Measurements from ENCODE around the gene ZNF35. TPM values are rescaled to one million over a fixed set of nuclear protein-coding genes. Genes with fewer than 3 reads are reported as not detected.

The ZNF35 gene
- total RNA-seq, 1 donor from 2014 or later: 29.8 TPM

DNA sequence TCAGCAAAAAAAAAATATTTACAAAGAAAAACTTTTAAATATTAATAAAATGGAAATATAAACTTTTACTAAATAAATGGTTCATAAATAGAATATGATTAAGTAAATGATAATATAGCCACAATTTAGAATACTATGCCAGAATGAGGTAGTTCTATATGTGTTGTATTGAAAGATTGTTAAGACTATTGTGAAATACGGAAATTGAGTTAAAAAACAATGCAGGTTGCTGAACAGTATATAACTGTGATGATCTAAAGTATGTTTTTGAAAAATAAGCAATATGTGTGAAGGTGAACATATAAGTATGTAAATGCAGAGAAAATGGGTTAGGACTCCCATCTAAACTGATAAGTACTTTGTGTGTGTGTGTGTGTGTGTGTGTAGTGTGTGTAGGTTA lies 1.2 kb downstream of the ZNF35 start:
- Mint-ChIP-seq H3K9me3 (ENCODE audit: unreplicated experiment) (no peaks in the 10 kb centered on the region), H3K27ac (ENCODE audit: unreplicated experiment) (no peak overlapping the region), H3K4me3 (ENCODE audit: unreplicated experiment) (peak overlapping the region; percentile 93), H3K4me1 (ENCODE audit: low read depth, unreplicated experiment) (peaks cover 2% of the 10 kb centered on the region), H3K27me3 (ENCODE audit: unreplicated experiment) (peaks cover 2% of the 10 kb centered on the region), H3K36me3 (ENCODE audit: unreplicated experiment) (peaks cover 12% of the 10 kb centered on the region)
- DNase-seq: no peak
- TF ChIP-seq, protein P1, sequence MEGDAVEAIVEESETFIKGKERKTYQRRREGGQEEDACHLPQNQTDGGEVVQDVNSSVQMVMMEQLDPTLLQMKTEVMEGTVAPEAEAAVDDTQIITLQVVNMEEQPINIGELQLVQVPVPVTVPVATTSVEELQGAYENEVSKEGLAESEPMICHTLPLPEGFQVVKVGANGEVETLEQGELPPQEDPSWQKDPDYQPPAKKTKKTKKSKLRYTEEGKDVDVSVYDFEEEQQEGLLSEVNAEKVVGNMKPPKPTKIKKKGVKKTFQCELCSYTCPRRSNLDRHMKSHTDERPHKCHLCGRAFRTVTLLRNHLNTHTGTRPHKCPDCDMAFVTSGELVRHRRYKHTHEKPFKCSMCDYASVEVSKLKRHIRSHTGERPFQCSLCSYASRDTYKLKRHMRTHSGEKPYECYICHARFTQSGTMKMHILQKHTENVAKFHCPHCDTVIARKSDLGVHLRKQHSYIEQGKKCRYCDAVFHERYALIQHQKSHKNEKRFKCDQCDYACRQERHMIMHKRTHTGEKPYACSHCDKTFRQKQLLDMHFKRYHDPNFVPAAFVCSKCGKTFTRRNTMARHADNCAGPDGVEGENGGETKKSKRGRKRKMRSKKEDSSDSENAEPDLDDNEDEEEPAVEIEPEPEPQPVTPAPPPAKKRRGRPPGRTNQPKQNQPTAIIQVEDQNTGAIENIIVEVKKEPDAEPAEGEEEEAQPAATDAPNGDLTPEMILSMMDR (IDR thresholded peaks at IDR 0.05; ENCODE audit: partially characterized antibody, unreplicated experiment): no peak

DNA sequence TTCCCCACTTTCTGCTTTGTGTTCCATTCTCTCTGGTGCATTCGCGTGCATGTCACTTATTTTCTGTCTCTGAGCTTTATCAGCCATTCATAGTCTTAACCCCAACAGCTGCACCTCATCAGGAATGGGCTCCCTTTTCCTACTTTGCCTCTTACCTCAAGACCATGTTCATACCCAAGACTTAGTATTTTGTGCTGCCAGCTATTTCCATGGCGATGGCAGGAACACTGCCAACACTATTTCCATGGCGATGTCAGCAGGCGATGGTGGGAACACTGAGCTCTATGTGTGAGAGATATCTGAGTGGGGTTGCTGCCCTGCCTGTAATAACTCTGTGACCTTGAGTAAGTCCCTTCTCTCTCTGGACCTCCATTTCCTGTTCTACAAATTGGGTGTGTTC lies 5.5 kb downstream of the ZNF35 start:
- H3K4me3 Mint-ChIP-seq (ENCODE audit: unreplicated experiment): peak overlapping the region; percentile 4

GRCh38 chr3:44659015-44659414 lies 10.5 kb downstream of the ZNF35 start:
- no peak for DNase-seq
- TF ChIP-seq, protein P1 (IDR thresholded peaks at IDR 0.05; ENCODE audit: partially characterized antibody, unreplicated experiment): no peak
- Mint-ChIP-seq H3K9me3 (ENCODE audit: unreplicated experiment) (no peaks in the 10 kb centered on the region), H3K36me3 (ENCODE audit: unreplicated experiment) (peaks cover 34% of the 10 kb centered on the region), H3K27ac (ENCODE audit: unreplicated experiment) (no peak overlapping the region), H3K27me3 (ENCODE audit: unreplicated experiment) (peaks cover 1% of the 10 kb centered on the region), H3K4me1 (ENCODE audit: low read depth, unreplicated experiment) (no peaks in the 10 kb centered on the region), H3K4me3 (ENCODE audit: unreplicated experiment) (no peak overlapping the region)

More for the DNA sequence above, 5.5 kb downstream of the ZNF35 start:
- DNase-seq: no peak
- TF ChIP-seq, protein P1 (IDR thresholded peaks at IDR 0.05; ENCODE audit: partially characterized antibody, unreplicated experiment): no peak
- peaks cover 34% of the 10 kb centered on the region for H3K36me3 Mint-ChIP-seq (ENCODE audit: unreplicated experiment)
- H3K4me1 Mint-ChIP-seq (ENCODE audit: low read depth, unreplicated experiment): peaks cover 2% of the 10 kb centered on the region
- H3K9me3 Mint-ChIP-seq (ENCODE audit: unreplicated experiment): no peaks in the 10 kb centered on the region
- H3K27ac Mint-ChIP-seq (ENCODE audit: unreplicated experiment): no peak overlapping the region
- peaks cover 3% of the 10 kb centered on the region for H3K27me3 Mint-ChIP-seq (ENCODE audit: unreplicated experiment)

DNA sequence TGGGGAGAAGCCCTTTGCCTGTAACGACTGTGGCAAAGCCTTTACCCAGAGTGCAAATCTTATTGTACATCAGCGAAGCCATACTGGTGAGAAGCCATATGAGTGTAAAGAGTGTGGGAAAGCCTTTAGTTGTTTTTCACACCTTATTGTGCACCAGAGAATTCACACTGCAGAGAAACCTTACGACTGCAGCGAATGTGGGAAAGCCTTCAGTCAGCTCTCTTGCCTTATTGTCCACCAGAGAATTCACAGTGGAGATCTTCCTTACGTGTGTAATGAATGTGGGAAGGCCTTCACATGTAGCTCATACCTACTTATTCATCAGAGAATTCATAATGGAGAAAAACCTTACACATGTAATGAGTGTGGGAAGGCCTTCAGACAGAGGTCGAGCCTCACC lies 10.9 kb downstream of the ZNF35 start:
- Mint-ChIP-seq H3K36me3 (ENCODE audit: unreplicated experiment) (peaks cover 38% of the 10 kb centered on the region), H3K27ac (ENCODE audit: unreplicated experiment) (no peak overlapping the region), H3K4me3 (ENCODE audit: unreplicated experiment) (no peak overlapping the region), H3K27me3 (ENCODE audit: unreplicated experiment) (peaks cover 1% of the 10 kb centered on the region), H3K9me3 (ENCODE audit: unreplicated experiment) (peaks cover 1% of the 10 kb centered on the region), H3K4me1 (ENCODE audit: low read depth, unreplicated experiment) (no peaks in the 10 kb centered on the region)
- TF ChIP-seq, protein P1 (IDR thresholded peaks at IDR 0.05; ENCODE audit: partially characterized antibody, unreplicated experiment): no peak
- no peak for DNase-seq

DNA sequence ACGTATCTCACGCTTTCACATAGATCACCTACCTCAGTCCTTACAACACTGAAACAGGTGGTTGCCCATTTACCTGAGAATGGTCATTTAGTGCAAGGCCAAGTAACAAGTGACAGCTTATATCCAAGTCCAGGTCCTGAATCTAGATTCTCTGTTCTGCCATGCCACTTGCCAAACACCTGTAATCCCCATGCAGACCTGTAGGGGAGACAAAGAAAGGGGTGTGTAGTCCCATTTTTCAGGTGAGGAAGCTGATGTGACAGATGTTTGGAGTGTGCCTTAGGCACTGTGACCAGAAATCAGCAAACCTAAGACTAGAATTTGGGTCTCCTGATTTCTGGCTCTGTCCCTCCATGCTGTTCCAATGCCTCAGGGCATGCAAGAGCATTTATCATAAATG lies 12.7 kb downstream of the ZNF35 start:
- H3K27ac Mint-ChIP-seq (ENCODE audit: unreplicated experiment): no peak overlapping the region
- TF ChIP-seq, protein P1 (IDR thresholded peaks at IDR 0.05; ENCODE audit: partially characterized antibody, unreplicated experiment): peak; percentile 65
- H3K4me3 Mint-ChIP-seq (ENCODE audit: unreplicated experiment): no peak overlapping the region
- DNase-seq: no peak
- H3K27me3 Mint-ChIP-seq (ENCODE audit: unreplicated experiment): no peaks in the 10 kb centered on the region
- H3K36me3 Mint-ChIP-seq (ENCODE audit: unreplicated experiment): peaks cover 34% of the 10 kb centered on the region
- H3K4me1 Mint-ChIP-seq (ENCODE audit: low read depth, unreplicated experiment): no peaks in the 10 kb centered on the region
- H3K9me3 Mint-ChIP-seq (ENCODE audit: unreplicated experiment): peaks cover 6% of the 10 kb centered on the region
